GM21447 (cell line): Measurements from ENCODE around the gene LTB4R2.

ENCODE experiments used
- ATAC-seq: cut with Tn5 transposase; IDR thresholded peaks from one replicate; pipeline ENCODE4 v1.9.1; 2021; ENCODE audit not compliant: unreplicated experiment

Gene LTB4R2

GRCh38 chr14:24298892-24299254, 11.1 kb upstream of the LTB4R2 start:
- ATAC-seq = no peak

- peak; percentile 55 for ATAC-seq
These were observed 10.4 kb upstream of the LTB4R2 start, which contains the start of the genes DHRS1 and NOP9 for GRCh38 chr14:24299255-24300191. Gene DHRS1, minus strand, starts transcription at chr14:24299780. Its CDS starts 674 bp downstream, at chr14:24299106. Gene NOP9, plus strand, starts transcription at chr14:24299850. Its CDS starts 105 bp downstream, at chr14:24299955.

GRCh38 chr14:24300326-24300980, 9.5 kb upstream of the LTB4R2 start:
- ATAC-seq = no peak

GRCh38 chr14:24304019-24304387, 5.9 kb upstream of the LTB4R2 start:
- no peak for ATAC-seq

- ATAC-seq = no peak
These were observed 2.8 kb upstream of the LTB4R2 start for GRCh38 chr14:24307156-24307574.

GRCh38 chr14:24307575-24308341, 2.2 kb upstream of the LTB4R2 start, which contains the start of gene CIDEB:
Gene CIDEB, minus strand, starts transcription at chr14:24307977. Its CDS starts 119 bp downstream, at chr14:24307858.
- no peak for ATAC-seq

GRCh38 chr14:24308342-24309124, 1.4 kb upstream of the LTB4R2 start:
- no peak for ATAC-seq

- no peak for ATAC-seq
These were observed 315 bp downstream of the LTB4R2 start for GRCh38 chr14:24310265-24310645.

GRCh38 chr14:24310646-24311604, 985 bp downstream of the LTB4R2 start, which contains the start of gene LTB4R:
Gene LTB4R, plus strand, starts transcription at chr14:24311502. Its CDS starts 4,150 bp downstream, at chr14:24315652.
- ATAC-seq = peak; percentile 58

- no peak for ATAC-seq
These were observed 2.1 kb downstream of the LTB4R2 start for GRCh38 chr14:24311837-24312615.

GRCh38 chr14:24312736-24313507, 3.0 kb downstream of the LTB4R2 start:
- no peak for ATAC-seq

- ATAC-seq = no peak
These were observed 4.0 kb downstream of the LTB4R2 start for GRCh38 chr14:24313913-24314312.

- ATAC-seq = no peak
These were observed 4.6 kb downstream of the LTB4R2 start for GRCh38 chr14:24314377-24315193.

GRCh38 chr14:24315243-24315806, 5.4 kb downstream of the LTB4R2 start:
- ATAC-seq = no peak

GRCh38 chr14:24315807-24316596, 6.1 kb downstream of the LTB4R2 start:
- ATAC-seq = no peak

- ATAC-seq = no peak
These were observed 6.6 kb downstream of the LTB4R2 start for GRCh38 chr14:24316597-24316950.
